ENCODE results near the gene CST3. TPM values are rescaled to one million over a fixed set of nuclear protein-coding genes. Genes with fewer than 3 reads are reported as not detected.

Gene CST3
- total RNA-seq, 2 experiments from 2014 or later: 0.72 to 1.2 TPM

DNA sequence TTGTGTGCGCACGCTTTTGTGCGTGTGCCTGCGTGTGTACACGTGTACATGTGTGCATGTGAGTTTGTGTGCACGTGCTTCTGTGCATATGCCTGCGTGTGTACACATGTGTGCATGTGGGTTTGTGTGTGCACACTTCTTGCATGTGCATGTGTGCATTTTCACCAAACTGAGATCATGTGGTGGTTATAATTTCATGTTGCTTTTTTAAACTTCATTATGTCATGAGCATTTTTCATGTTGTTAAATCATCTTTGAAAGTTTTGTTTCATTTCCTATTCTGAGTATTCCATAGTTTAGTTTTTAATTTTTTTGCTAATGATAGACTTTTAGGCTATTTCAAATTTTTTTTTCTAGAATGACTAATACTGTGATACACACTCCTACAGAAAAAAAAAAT lies 6.4 kb upstream of the CST3 start:
- Mint-ChIP-seq H3K27ac (no peak overlapping the region), H3K4me3 (no peak overlapping the region), H3K9me3 (no peaks in the 10 kb centered on the region), H3K27me3 (peaks cover 3% of the 10 kb centered on the region), H3K36me3 (ENCODE audit: low read depth) (no peaks in the 10 kb centered on the region), H3K4me1 (ENCODE audit: low read depth) (no peaks in the 10 kb centered on the region)
- no peak for ATAC-seq
- TF ChIP-seq, protein P1, sequence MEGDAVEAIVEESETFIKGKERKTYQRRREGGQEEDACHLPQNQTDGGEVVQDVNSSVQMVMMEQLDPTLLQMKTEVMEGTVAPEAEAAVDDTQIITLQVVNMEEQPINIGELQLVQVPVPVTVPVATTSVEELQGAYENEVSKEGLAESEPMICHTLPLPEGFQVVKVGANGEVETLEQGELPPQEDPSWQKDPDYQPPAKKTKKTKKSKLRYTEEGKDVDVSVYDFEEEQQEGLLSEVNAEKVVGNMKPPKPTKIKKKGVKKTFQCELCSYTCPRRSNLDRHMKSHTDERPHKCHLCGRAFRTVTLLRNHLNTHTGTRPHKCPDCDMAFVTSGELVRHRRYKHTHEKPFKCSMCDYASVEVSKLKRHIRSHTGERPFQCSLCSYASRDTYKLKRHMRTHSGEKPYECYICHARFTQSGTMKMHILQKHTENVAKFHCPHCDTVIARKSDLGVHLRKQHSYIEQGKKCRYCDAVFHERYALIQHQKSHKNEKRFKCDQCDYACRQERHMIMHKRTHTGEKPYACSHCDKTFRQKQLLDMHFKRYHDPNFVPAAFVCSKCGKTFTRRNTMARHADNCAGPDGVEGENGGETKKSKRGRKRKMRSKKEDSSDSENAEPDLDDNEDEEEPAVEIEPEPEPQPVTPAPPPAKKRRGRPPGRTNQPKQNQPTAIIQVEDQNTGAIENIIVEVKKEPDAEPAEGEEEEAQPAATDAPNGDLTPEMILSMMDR (IDR thresholded peaks at IDR 0.05): no peak
- POLR2A ChIA-PET: no interaction called here
- DNase-seq: no peak
- CTCF ChIA-PET: no interaction called here
- intact Hi-C loops (cut with micrococcal nuclease): no loop called here

DNA sequence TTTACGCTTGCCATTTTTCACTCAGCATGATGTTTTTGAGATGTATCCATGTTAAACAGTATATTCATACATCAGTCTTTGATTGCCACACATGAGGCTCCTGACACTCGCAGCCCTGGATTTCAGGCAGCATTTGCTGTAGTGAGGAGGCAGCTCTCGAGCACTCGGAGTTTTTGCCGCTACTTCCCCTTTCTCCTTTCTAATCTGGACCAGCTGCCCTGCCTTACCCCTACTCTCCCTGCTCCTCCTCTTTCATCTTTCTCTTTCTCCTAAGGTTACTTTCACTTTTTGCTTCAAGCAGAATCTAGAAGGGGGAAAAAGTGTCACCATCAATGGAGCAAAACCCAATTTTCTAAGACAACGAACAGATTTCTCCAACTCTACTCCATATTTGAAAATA lies 5.9 kb upstream of the CST3 start:
- ATAC-seq: no peak
- H3K4me1 Mint-ChIP-seq (ENCODE audit: low read depth): no peaks in the 10 kb centered on the region
- no peak for DNase-seq
- TF ChIP-seq, protein P1 (IDR thresholded peaks at IDR 0.05): no peak
- no peaks in the 10 kb centered on the region for H3K9me3 Mint-ChIP-seq
- H3K36me3 Mint-ChIP-seq (ENCODE audit: low read depth): no peaks in the 10 kb centered on the region
- intact Hi-C loops (cut with micrococcal nuclease): no loop called here
- POLR2A ChIA-PET: no interaction called here
- H3K4me3 Mint-ChIP-seq: no peak overlapping the region
- H3K27ac Mint-ChIP-seq: no peak overlapping the region
- H3K27me3 Mint-ChIP-seq: peaks cover 3% of the 10 kb centered on the region
- CTCF ChIA-PET: no interaction called here

DNA sequence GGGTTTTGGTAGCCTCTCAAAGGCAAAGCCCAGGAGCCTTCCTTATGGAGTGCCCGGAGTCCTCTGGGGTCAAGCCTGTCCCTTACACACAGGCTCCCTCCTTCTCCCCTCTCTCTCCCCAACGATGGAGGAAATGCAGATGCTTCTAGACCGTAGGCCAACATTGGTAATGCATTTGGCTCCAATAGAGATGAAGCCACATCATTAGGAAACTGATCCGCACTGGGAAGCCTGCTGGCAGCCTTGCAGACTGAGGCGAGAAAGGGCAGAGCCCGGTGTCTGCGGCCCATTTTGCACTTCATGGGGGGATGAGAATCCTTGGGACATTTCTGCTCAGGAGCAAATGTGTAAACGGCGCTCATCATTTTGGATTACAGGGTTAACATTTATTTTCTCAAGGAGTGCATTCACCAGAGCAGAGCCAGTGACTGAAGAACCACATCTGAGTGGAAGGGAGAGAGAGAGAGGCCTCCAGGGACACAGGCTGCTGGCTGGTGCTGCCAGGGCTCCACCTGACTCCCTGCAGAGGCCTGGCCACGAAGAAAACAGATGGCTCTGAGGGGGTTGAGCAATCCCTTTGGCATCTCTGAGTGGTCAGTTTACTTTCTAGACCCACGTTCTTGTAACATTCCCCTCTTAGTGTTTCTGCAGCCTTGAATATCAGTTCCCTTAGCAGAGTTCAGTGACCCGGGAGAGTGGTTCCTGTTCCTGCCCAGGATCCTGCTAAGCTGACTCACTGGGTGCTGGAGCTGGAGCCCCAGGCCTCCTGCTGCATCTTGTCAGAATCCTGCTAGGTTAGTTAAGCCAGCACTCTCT lies 4.4 kb upstream of the CST3 start:
- H3K36me3 Mint-ChIP-seq (ENCODE audit: low read depth): no peaks in the 10 kb centered on the region
- peaks cover 5% of the 10 kb centered on the region for H3K27me3 Mint-ChIP-seq
- ATAC-seq (no peak), DNase-seq (no peak)
- H3K4me3 Mint-ChIP-seq: no peak overlapping the region
- peaks cover under 1% of the 10 kb centered on the region for H3K4me1 Mint-ChIP-seq (ENCODE audit: low read depth)
- TF ChIP-seq, protein P1 (IDR thresholded peaks at IDR 0.05): no peak
- ChIA-PET CTCF (no interaction called here), POLR2A (no interaction called here)
- H3K9me3 Mint-ChIP-seq: no peaks in the 10 kb centered on the region
- H3K27ac Mint-ChIP-seq: no peak overlapping the region
- intact Hi-C loops (cut with micrococcal nuclease): no loop called here

DNA sequence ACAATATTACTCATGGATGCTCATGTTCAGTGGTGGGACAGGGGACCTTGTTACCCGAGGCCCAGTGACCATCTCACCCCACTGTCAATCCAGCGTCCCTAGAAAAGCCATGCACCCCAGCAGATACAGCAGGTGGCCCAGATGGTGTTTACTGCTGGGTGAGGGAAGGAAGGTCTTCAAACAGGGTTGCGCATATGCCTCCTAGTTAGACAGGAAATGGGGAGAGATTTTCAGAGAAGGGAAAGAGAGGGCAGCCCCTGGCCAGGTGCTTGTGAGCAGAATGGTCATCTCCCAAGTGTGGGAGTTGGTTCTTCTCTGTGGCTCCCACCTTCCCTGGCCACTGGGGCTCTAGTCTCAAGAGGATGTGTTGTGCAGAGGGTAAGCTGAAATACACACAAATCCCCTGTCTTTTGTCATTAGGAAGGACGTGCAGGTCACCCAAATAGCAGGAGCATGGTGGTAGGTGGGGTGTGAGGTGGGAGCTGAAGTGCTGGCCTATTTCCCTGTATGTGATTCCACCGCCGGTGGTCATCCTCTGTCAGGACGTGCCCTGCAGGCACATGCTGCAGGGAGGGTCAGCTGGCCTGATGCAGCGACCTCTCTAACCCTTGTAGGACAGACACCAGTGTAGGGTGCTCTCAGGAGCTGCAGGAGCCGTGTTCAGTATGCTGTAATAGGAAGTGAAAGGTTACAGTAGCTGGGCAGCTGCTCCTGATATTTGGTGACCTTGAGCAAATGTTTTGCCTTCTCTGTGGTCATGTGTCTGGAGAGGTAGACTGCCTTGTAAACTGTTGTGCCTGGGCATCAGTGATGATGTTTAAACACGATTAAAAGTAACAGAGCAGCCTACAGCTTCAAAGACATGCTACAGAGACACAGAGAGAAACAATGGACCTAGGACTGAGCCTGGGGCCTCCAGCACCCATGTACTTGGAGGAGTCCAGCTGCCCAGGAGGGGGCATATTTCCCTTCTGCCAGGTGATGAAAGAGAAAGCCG lies 3.2 kb upstream of the CST3 start:
- H3K27ac Mint-ChIP-seq: no peak overlapping the region
- CTCF ChIA-PET: no interaction called here

More for the DNA sequence above, 3.2 kb upstream of the CST3 start:
- Mint-ChIP-seq H3K27me3 (peaks cover 16% of the 10 kb centered on the region), H3K4me1 (ENCODE audit: low read depth) (peaks cover 7% of the 10 kb centered on the region), H3K36me3 (ENCODE audit: low read depth) (no peaks in the 10 kb centered on the region), H3K4me3 (no peak overlapping the region), H3K9me3 (no peaks in the 10 kb centered on the region)
- POLR2A ChIA-PET: no interaction called here
- no peak for DNase-seq
- ATAC-seq: no peak
- TF ChIP-seq, protein P1 (IDR thresholded peaks at IDR 0.05): no peak
- intact Hi-C loops (cut with micrococcal nuclease): no loop called here
